HEK293 (cell line): Measurements from ENCODE around the gene ZNF234.

Experiments used
- CTCF ChIA-PET: fragments of 350-600 bp; formaldehyde crosslinking; extraction: SDS; loops from one replicate; lab custom pipeline; 2021; ENCODE audit warnings: antibody characterized with exemption; lab: Yijun Ruan, JAX
- POLR2A ChIA-PET: fragments of 300-600 bp; formaldehyde crosslinking; extraction: SDS; loops from one replicate; lab custom pipeline; 2020; ENCODE audit warnings: antibody characterized with exemption, inconsistent platforms; lab: Yijun Ruan, JAX
- H3K27ac ChIP-seq: fragments of 200-500 bp; sonication (Bioruptor generic); 2 replicates; pipeline ENCODE4 v1.5.1; 2014; ENCODE audit warnings: low read depth, low read length, control low read depth, inconsistent platforms; ENCODE audit errors: extremely low read depth
- H3K36me3 ChIP-seq, 2 experiments: fragments of 200-500 bp in 1 of 2; sonication (Bioruptor generic) in 1 of 2; 1 replicate in 1 of 2; 2 replicates in 1 of 2; pipeline ENCODE4 v1.5.1; 2014 to 2017; ENCODE audit warnings: inconsistent platforms in 2 of 2, low read length in 2 of 2; ENCODE audit not compliant: control insufficient read depth in 2 of 2, insufficient read depth in 1 of 2
- H3K4me1 ChIP-seq: fragments of 200-500 bp; sonication (Bioruptor generic); 2 replicates; pipeline ENCODE4 v1.5.1; 2014; ENCODE audit warnings: mild to moderate bottlenecking, low read length, inconsistent platforms; ENCODE audit not compliant: control insufficient read depth, insufficient read depth
- H3K4me3 ChIP-seq: 2 replicates; pipeline ENCODE4 v1.5.1; 2011; ENCODE audit warnings: low read depth, mild to moderate bottlenecking, control low read depth, low read length, moderate library complexity
- H3K9me3 ChIP-seq: fragments of 200-500 bp; sonication (Bioruptor generic); 2 replicates; pipeline ENCODE4 v1.5.1; 2014; ENCODE audit warnings: low read depth, low read length, inconsistent platforms; ENCODE audit not compliant: control insufficient read depth, insufficient read depth
- KLF1 ChIP-seq: fragments of 450-650 bp; formaldehyde crosslinking; IDR thresholded peaks from 2 replicates; pipeline ENCODE4 v1.5.1; 2016; ENCODE audit warnings: missing biosample characterization, missing genetic modification characterization
- MZF1 ChIP-seq: fragments of 450-650 bp; formaldehyde crosslinking; IDR thresholded peaks from 2 replicates; pipeline ENCODE4 v1.5.1; 2017; ENCODE audit warnings: missing biosample characterization, missing genetic modification characterization, borderline replicate concordance
- SCRT2 ChIP-seq: fragments of 450-650 bp; formaldehyde crosslinking; IDR thresholded peaks from 2 replicates; pipeline ENCODE4 v1.5.1; 2016; ENCODE audit warnings: missing biosample characterization, missing genetic modification characterization
- ZBTB48 ChIP-seq: fragments of 450-650 bp; formaldehyde crosslinking; IDR thresholded peaks from 2 replicates; pipeline ENCODE4 v1.5.1; 2016; ENCODE audit warnings: missing biosample characterization, missing genetic modification characterization
- ZFP3 ChIP-seq: fragments of 450-650 bp; formaldehyde crosslinking; IDR thresholded peaks from 2 replicates; pipeline ENCODE4 v1.5.1; 2016; ENCODE audit warnings: low read depth, missing biosample characterization, missing genetic modification characterization
- ZIC2 ChIP-seq: fragments of 450-650 bp; formaldehyde crosslinking; IDR thresholded peaks from 2 replicates; pipeline ENCODE4 v1.5.1; 2016; ENCODE audit warnings: missing biosample characterization, missing genetic modification characterization
- ZNF157 ChIP-seq: fragments of 450-650 bp; formaldehyde crosslinking; IDR thresholded peaks from 2 replicates; pipeline ENCODE4 v1.5.1; 2016; ENCODE audit warnings: missing biosample characterization, missing genetic modification characterization
- ZNF19 ChIP-seq: fragments of 450-650 bp; formaldehyde crosslinking; IDR thresholded peaks from 2 replicates; pipeline ENCODE4; 2016; ENCODE audit warnings: missing biosample characterization, missing genetic modification characterization, low read depth
- ZNF423 ChIP-seq: fragments of 450-650 bp; formaldehyde crosslinking; IDR thresholded peaks from 2 replicates; pipeline ENCODE4 v1.5.1; 2016; ENCODE audit warnings: missing biosample characterization, missing genetic modification characterization
- ZNF48 ChIP-seq: fragments of 450-650 bp; formaldehyde crosslinking; IDR thresholded peaks from 2 replicates; pipeline ENCODE4 v1.5.1; 2016; ENCODE audit warnings: missing biosample characterization, missing genetic modification characterization
- ZNF530 ChIP-seq: fragments of 450-650 bp; formaldehyde crosslinking; IDR thresholded peaks from 2 replicates; pipeline ENCODE4 v1.5.1; 2016; ENCODE audit warnings: low read depth, missing biosample characterization, missing genetic modification characterization
- ZNF623 ChIP-seq: fragments of 450-650 bp; formaldehyde crosslinking; IDR thresholded peaks from 2 replicates; pipeline ENCODE4 v1.5.1; 2016; ENCODE audit warnings: missing biosample characterization, missing genetic modification characterization
- ZNF670 ChIP-seq: fragments of 450-650 bp; formaldehyde crosslinking; IDR thresholded peaks from 2 replicates; pipeline ENCODE4 v1.5.1; 2016; ENCODE audit warnings: missing biosample characterization, missing genetic modification characterization, low read depth
- TF ChIP-seq, protein P1 (sequence below): fragments of 450-650 bp; IDR thresholded peaks from 2 replicates; pipeline ENCODE4 v1.5.1; 2018; ENCODE audit warnings: missing biosample characterization, mild to moderate bottlenecking, missing genetic modification characterization
- TF ChIP-seq, protein P2 (sequence below): fragments of 450-650 bp; formaldehyde crosslinking; IDR thresholded peaks from 2 replicates; pipeline ENCODE4 v1.5.0; 2017; ENCODE audit warnings: missing biosample characterization, missing genetic modification characterization, borderline replicate concordance
- TF ChIP-seq, protein P3 (sequence below): fragments of 450-650 bp; formaldehyde crosslinking; IDR thresholded peaks from 2 replicates; pipeline ENCODE4 v1.5.1; 2016; ENCODE audit warnings: missing biosample characterization, missing genetic modification characterization
- TF ChIP-seq, protein P4 (sequence below): fragments of 450-650 bp; formaldehyde crosslinking; IDR thresholded peaks from 2 replicates; pipeline ENCODE4 v1.5.1; 2017; ENCODE audit warnings: missing biosample characterization, missing genetic modification characterization
- TF ChIP-seq, protein P5 (sequence below): fragments of 450-650 bp; formaldehyde crosslinking; IDR thresholded peaks from 2 replicates; pipeline ENCODE4 v1.5.1; 2017; ENCODE audit warnings: missing biosample characterization, mild to moderate bottlenecking, missing genetic modification characterization, moderate library complexity

ZNF234 gene

GRCh38 chr19:44142059-44142433, 692 bp downstream of the ZNF234 start (continued):
- TF ChIP-seq, protein P1, sequence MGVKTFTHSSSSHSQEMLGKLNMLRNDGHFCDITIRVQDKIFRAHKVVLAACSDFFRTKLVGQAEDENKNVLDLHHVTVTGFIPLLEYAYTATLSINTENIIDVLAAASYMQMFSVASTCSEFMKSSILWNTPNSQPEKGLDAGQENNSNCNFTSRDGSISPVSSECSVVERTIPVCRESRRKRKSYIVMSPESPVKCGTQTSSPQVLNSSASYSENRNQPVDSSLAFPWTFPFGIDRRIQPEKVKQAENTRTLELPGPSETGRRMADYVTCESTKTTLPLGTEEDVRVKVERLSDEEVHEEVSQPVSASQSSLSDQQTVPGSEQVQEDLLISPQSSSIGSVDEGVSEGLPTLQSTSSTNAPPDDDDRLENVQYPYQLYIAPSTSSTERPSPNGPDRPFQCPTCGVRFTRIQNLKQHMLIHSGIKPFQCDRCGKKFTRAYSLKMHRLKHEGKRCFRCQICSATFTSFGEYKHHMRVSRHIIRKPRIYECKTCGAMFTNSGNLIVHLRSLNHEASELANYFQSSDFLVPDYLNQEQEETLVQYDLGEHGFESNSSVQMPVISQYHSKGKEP (tag by site-specific recombination), result no peak
- TF ChIP-seq ZBTB48 (tag by site-specific recombination), result no peak; the same call in none of the 2 replicates
- TF ChIP-seq ZNF670 (tag by site-specific recombination), result no peak
- no peak for TF ChIP-seq ZFP3 (tag by site-specific recombination)
- peak; percentile 66 for TF ChIP-seq ZIC2 (tag by site-specific recombination)
- no peak for TF ChIP-seq ZNF623
- TF ChIP-seq, all 188 proteins: peak for 9

DNA sequence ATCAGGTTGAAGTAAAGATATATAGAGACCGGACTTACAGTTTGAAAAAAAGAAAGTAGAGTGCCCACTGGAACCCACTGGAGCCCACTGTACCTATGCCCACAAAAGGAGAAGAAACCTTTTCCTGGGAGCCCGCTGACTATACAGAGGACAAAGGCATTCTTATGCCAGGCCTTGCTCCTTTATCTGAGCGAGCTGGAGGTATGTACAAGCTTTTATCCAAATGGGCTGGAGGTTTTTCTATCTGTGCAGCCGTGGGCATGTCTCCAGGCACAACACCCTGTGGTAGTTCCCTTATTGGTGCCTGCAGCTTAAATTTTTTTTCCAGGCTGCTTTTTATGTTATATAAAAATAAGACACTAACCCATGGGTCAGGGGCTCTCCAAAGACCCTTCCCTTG, 8.4 kb downstream of the ZNF234 start:
- Histone ChIP-seq H3K36me3 (peaks cover 88 to 100% of the 10 kb centered on the region in 2 experiments), H3K9me3 (peaks cover 20% of the 10 kb centered on the region), H3K4me1 (peaks cover 1% of the 10 kb centered on the region; the same call in 1 of the 2 replicates), H3K27ac (no peak overlapping the region), H3K4me3 (no peak overlapping the region)
- CTCF ChIA-PET, result interaction anchor here (0.6 to 0.7 kb wide), 4 partner anchors 32 to 1318 kb away, joined by 3 to 4 read pairs (median 3); no protein-coding TSS in a partner anchor
- POLR2A ChIA-PET, result interaction anchor here (2.1 kb wide), 1 partner anchor 14 kb away, joined by 9 read pairs; the partner anchor contains the start of gene ZNF226
- TF ChIP-seq ZNF423 (tag by site-specific recombination) (no peak), MZF1 (tag by site-specific recombination) (no peak), ZNF19 (tag by site-specific recombination) (no peak), KLF1 (tag by site-specific recombination) (no peak), ZNF48 (tag by site-specific recombination) (no peak), ZNF530 (tag by site-specific recombination) (no peak), ZNF157 (tag by site-specific recombination) (no peak), SCRT2 (tag by site-specific recombination) (no peak)
- TF ChIP-seq, protein P2, sequence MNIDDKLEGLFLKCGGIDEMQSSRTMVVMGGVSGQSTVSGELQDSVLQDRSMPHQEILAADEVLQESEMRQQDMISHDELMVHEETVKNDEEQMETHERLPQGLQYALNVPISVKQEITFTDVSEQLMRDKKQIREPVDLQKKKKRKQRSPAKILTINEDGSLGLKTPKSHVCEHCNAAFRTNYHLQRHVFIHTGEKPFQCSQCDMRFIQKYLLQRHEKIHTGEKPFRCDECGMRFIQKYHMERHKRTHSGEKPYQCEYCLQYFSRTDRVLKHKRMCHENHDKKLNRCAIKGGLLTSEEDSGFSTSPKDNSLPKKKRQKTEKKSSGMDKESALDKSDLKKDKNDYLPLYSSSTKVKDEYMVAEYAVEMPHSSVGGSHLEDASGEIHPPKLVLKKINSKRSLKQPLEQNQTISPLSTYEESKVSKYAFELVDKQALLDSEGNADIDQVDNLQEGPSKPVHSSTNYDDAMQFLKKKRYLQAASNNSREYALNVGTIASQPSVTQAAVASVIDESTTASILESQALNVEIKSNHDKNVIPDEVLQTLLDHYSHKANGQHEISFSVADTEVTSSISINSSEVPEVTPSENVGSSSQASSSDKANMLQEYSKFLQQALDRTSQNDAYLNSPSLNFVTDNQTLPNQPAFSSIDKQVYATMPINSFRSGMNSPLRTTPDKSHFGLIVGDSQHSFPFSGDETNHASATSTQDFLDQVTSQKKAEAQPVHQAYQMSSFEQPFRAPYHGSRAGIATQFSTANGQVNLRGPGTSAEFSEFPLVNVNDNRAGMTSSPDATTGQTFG (tag by site-specific recombination), result no peak
- TF ChIP-seq, protein P3, sequence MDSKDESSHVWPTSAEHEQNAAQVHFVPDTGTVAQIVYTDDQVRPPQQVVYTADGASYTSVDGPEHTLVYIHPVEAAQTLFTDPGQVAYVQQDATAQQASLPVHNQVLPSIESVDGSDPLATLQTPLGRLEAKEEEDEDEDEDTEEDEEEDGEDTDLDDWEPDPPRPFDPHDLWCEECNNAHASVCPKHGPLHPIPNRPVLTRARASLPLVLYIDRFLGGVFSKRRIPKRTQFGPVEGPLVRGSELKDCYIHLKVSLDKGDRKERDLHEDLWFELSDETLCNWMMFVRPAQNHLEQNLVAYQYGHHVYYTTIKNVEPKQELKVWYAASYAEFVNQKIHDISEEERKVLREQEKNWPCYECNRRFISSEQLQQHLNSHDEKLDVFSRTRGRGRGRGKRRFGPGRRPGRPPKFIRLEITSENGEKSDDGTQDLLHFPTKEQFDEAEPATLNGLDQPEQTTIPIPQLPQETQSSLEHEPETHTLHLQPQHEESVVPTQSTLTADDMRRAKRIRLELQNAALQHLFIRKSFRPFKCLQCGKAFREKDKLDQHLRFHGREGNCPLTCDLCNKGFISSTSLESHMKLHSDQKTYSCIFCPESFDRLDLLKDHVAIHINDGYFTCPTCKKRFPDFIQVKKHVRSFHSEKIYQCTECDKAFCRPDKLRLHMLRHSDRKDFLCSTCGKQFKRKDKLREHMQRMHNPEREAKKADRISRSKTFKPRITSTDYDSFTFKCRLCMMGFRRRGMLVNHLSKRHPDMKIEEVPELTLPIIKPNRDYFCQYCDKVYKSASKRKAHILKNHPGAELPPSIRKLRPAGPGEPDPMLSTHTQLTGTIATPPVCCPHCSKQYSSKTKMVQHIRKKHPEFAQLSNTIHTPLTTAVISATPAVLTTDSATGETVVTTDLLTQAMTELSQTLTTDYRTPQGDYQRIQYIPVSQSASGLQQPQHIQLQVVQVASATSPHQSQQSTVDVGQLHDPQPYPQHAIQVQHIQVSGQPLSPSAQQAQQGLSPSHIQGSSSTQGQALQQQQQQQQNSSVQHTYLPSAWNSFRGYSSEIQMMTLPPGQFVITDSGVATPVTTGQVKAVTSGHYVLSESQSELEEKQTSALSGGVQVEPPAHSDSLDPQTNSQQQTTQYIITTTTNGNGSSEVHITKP (tag by site-specific recombination), result no peak
- TF ChIP-seq, protein P4, sequence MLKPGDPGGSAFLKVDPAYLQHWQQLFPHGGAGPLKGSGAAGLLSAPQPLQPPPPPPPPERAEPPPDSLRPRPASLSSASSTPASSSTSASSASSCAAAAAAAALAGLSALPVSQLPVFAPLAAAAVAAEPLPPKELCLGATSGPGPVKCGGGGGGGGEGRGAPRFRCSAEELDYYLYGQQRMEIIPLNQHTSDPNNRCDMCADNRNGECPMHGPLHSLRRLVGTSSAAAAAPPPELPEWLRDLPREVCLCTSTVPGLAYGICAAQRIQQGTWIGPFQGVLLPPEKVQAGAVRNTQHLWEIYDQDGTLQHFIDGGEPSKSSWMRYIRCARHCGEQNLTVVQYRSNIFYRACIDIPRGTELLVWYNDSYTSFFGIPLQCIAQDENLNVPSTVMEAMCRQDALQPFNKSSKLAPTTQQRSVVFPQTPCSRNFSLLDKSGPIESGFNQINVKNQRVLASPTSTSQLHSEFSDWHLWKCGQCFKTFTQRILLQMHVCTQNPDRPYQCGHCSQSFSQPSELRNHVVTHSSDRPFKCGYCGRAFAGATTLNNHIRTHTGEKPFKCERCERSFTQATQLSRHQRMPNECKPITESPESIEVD, result no peak
- TF ChIP-seq, protein P5, sequence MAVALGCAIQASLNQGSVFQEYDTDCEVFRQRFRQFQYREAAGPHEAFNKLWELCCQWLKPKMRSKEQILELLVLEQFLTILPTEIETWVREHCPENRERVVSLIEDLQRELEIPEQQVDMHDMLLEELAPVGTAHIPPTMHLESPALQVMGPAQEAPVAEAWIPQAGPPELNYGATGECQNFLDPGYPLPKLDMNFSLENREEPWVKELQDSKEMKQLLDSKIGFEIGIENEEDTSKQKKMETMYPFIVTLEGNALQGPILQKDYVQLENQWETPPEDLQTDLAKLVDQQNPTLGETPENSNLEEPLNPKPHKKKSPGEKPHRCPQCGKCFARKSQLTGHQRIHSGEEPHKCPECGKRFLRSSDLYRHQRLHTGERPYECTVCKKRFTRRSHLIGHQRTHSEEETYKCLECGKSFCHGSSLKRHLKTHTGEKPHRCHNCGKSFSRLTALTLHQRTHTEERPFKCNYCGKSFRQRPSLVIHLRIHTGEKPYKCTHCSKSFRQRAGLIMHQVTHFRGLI (tag by site-specific recombination), result no peak
